Gastroesophageal sphincter (tissue), 2 donors: ENCODE results near the gene NR6A1.

Source experiments
- POLR2A ChIP-seq, 2 donors: fragments of 450-650 bp; IDR thresholded peaks; one replicate each; pipeline ENCODE4 v1.6.1; 2017; ENCODE audit warnings: antibody characterized with exemption in 2 of 2, mild to moderate bottlenecking in 2 of 2, moderate library complexity in 1 of 2
- POLR2AphosphoS5 ChIP-seq: sonication (generic); formaldehyde crosslinking; IDR thresholded peaks from one replicate; pipeline ENCODE4 v1.6.1; 2017; ENCODE audit warnings: antibody characterized with exemption

GRCh38 chr9:124469011-124469832 is 301.9 kb downstream of the NR6A1 start:
- TF ChIP-seq POLR2AphosphoS5 (no peak), POLR2A (IDR thresholded peaks at IDR 0.05) (no peak)
